Upper lobe of right lung (tissue), 1 donor: ENCODE results near the gene SCT. TPM values are rescaled to one million over a fixed set of nuclear protein-coding genes. Genes with fewer than 3 reads are reported as not detected.

Source experiments
- ATAC-seq: fragments of 200-7000 bp; cut with Tn5 transposase; one replicate; pipeline ENCODE4 v1.9.1; 2020; ENCODE audit warnings: mild to moderate bottlenecking, moderate library complexity
- DNase-seq: peaks from one replicate; pipeline ENCODE4 v3.0.0-alpha.2; 2020
- H3K27ac ChIP-seq: fragments of 200-600 bp; one replicate; pipeline ENCODE4 v1.8.0; 2022
- H3K27me3 ChIP-seq: fragments of 200-600 bp; one replicate; pipeline ENCODE4 v1.8.0; 2022; ENCODE audit warnings: mild to moderate bottlenecking
- H3K36me3 ChIP-seq: fragments of 200-600 bp; one replicate; pipeline ENCODE4 v1.8.0; 2022
- H3K4me1 ChIP-seq: fragments of 200-600 bp; one replicate; pipeline ENCODE4 v1.8.0; 2022
- H3K4me3 ChIP-seq: fragments of 200-600 bp; one replicate; pipeline ENCODE4 v1.8.0; 2022; ENCODE audit warnings: mild to moderate bottlenecking
- H3K9me3 ChIP-seq: fragments of 200-600 bp; one replicate; pipeline ENCODE4 v1.8.0; 2022
- intact Hi-C: fragments of 100-400 bp; cut with DNase I; formaldehyde crosslinking; loops from one replicate; pipeline ENCODE4 v1.11.0; 2022
- total RNA-seq: library from RNA; stranded (reverse); fragmentation: NEBNext Ultra II Directional; extraction: Animal tissue kit (Norgen Biotek cat#: 25700); gene quantifications from one replicate; pipeline ENCODE4 v1.2.1, GENCODE V29; 2021
- TF ChIP-seq, protein P1 (sequence below): fragments of 200-600 bp; IDR thresholded peaks from one replicate; pipeline ENCODE4 v1.8.0; 2022; ENCODE audit warnings: antibody characterized with exemption
- donor health status: DM: no; HTN: yes; CAD: no; lungs with severe emphysema.

The SCT gene
- total RNA-seq, 1 donor from 2014 or later: not detected

GRCh38 chr11:598005-598680 is 28.8 kb downstream of the SCT start:
- Histone ChIP-seq H3K9me3 (no peaks in the 10 kb centered on the region), H3K36me3 (peaks cover 97% of the 10 kb centered on the region), H3K4me3 (no peak overlapping the region), H3K27me3 (no peaks in the 10 kb centered on the region), H3K4me1 (no peaks in the 10 kb centered on the region), H3K27ac (no peak overlapping the region)
- ATAC-seq (no peak), DNase-seq (no peak)
- TF ChIP-seq, protein P1, sequence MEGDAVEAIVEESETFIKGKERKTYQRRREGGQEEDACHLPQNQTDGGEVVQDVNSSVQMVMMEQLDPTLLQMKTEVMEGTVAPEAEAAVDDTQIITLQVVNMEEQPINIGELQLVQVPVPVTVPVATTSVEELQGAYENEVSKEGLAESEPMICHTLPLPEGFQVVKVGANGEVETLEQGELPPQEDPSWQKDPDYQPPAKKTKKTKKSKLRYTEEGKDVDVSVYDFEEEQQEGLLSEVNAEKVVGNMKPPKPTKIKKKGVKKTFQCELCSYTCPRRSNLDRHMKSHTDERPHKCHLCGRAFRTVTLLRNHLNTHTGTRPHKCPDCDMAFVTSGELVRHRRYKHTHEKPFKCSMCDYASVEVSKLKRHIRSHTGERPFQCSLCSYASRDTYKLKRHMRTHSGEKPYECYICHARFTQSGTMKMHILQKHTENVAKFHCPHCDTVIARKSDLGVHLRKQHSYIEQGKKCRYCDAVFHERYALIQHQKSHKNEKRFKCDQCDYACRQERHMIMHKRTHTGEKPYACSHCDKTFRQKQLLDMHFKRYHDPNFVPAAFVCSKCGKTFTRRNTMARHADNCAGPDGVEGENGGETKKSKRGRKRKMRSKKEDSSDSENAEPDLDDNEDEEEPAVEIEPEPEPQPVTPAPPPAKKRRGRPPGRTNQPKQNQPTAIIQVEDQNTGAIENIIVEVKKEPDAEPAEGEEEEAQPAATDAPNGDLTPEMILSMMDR: no peak
- intact Hi-C loops: no loop called here

GRCh38 chr11:597166-597725 is 29.7 kb downstream of the SCT start:
- Histone ChIP-seq H3K4me3 (no peak overlapping the region), H3K27ac (no peak overlapping the region), H3K9me3 (no peaks in the 10 kb centered on the region), H3K27me3 (no peaks in the 10 kb centered on the region), H3K36me3 (peaks cover 97% of the 10 kb centered on the region), H3K4me1 (no peaks in the 10 kb centered on the region)
- DNase-seq (no peak), ATAC-seq (no peak)
- TF ChIP-seq, protein P1: no peak
- intact Hi-C loops: no loop called here

DNA sequence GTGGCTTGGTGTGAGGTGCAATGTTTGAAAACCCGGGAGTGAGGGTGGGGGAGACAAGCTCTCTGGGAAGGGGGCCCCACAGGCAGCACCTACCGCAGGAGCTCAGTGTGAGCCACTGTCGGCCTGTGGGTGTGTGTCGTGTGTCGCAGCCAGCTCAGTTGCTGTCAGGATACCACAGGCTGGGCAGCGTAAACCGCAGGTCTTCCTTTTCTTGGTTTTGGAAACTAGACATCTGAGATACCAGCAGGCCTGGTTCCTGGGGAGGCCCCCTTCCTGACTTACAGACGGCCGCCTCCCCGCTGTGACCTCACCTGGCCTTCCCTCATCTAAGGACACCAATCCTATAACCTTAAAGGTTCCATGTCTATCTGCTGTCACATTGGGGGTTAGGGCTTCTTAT is 30.6 kb downstream of the SCT start:
- Histone ChIP-seq H3K36me3 (peaks cover 95% of the 10 kb centered on the region), H3K9me3 (no peaks in the 10 kb centered on the region)
- TF ChIP-seq, protein P1: no peak

GRCh38 chr11:595400-595799 is 31.6 kb downstream of the SCT start:
- no peak overlapping the region for H3K27ac ChIP-seq
- peaks cover 91% of the 10 kb centered on the region for H3K36me3 ChIP-seq
- ATAC-seq (no peak), DNase-seq (no peak)
- no peak overlapping the region for H3K4me3 ChIP-seq
- TF ChIP-seq, protein P1: no peak
- intact Hi-C loops: no loop called here
- no peaks in the 10 kb centered on the region for H3K27me3 ChIP-seq
- no peaks in the 10 kb centered on the region for H3K4me1 ChIP-seq
- no peaks in the 10 kb centered on the region for H3K9me3 ChIP-seq

More for the DNA sequence above, 30.6 kb downstream of the SCT start:
- H3K27me3 ChIP-seq: no peaks in the 10 kb centered on the region
- intact Hi-C loops: no loop called here
- H3K27ac ChIP-seq: no peak overlapping the region
- no peak for ATAC-seq
- no peaks in the 10 kb centered on the region for H3K4me1 ChIP-seq
- no peak overlapping the region for H3K4me3 ChIP-seq
- DNase-seq: no peak

GRCh38 chr11:593347-593746 is 33.6 kb downstream of the SCT start:
- peaks cover 90% of the 10 kb centered on the region for H3K36me3 ChIP-seq
- intact Hi-C loops: no loop called here
- no peaks in the 10 kb centered on the region for H3K9me3 ChIP-seq
- no peaks in the 10 kb centered on the region for H3K4me1 ChIP-seq
- ATAC-seq (no peak), DNase-seq (no peak)
- TF ChIP-seq, protein P1: no peak
- H3K27me3 ChIP-seq: no peaks in the 10 kb centered on the region
- no peak overlapping the region for H3K27ac ChIP-seq
- no peak overlapping the region for H3K4me3 ChIP-seq
